Smooth muscle cell (in vitro differentiated cells): ENCODE data around the gene BARHL2. TPM values are rescaled to one million over a fixed set of nuclear protein-coding genes. Genes with fewer than 3 reads are reported as not detected.
A peak's percentile ranks its signal among the peaks of the same experiment; 100 is the strongest.

Experiments
- DNase-seq: peaks from one replicate; lab custom pipeline; 2025; ENCODE audit not compliant: unreplicated experiment; lab: John Stamatoyannopoulos, UW
- H2AFZ ChIP-seq: fragments of 200-600 bp; sonication (generic); 2 replicates; pipeline ENCODE4 v1.6.0; 2016; ENCODE audit warnings: antibody characterized with exemption, low read depth, mild to moderate bottlenecking
- H3F3A ChIP-seq: fragments of 200-600 bp; sonication (generic); 2 replicates; pipeline ENCODE4 v1.6.0; 2017; ENCODE audit warnings: antibody characterized with exemption, low read depth
- H3K27ac ChIP-seq: fragments of 200-600 bp; sonication (generic); 2 replicates; pipeline ENCODE4 v1.5.1; 2016; ENCODE audit warnings: low read depth, mild to moderate bottlenecking
- H3K27me3 ChIP-seq: fragments of 200-600 bp; sonication (generic); 2 replicates; pipeline ENCODE4 v1.6.1; 2016; ENCODE audit warnings: low read depth, mild to moderate bottlenecking
- H3K36me3 ChIP-seq: fragments of 200-600 bp; sonication (generic); 2 replicates; pipeline ENCODE4 v1.5.1; 2016; ENCODE audit warnings: low read depth
- H3K4me1 ChIP-seq: fragments of 200-600 bp; sonication (generic); 2 replicates; pipeline ENCODE4 v1.5.1; 2016; ENCODE audit warnings: low read depth
- H3K4me2 ChIP-seq: fragments of 200-600 bp; sonication (generic); 2 replicates; pipeline ENCODE4 v1.6.0; 2016; ENCODE audit warnings: mild to moderate bottlenecking
- H3K4me3 ChIP-seq: fragments of 200-600 bp; sonication (generic); 2 replicates; pipeline ENCODE4 v1.5.1; 2016; ENCODE audit warnings: mild to moderate bottlenecking
- H3K79me2 ChIP-seq: fragments of 200-600 bp; sonication (generic); 2 replicates; pipeline ENCODE4 v1.6.0; 2016; ENCODE audit warnings: low read depth, mild to moderate bottlenecking
- H3K9ac ChIP-seq: fragments of 200-600 bp; sonication (generic); 2 replicates; pipeline ENCODE4 v1.6.0; 2016; ENCODE audit warnings: low read depth
- H3K9me3 ChIP-seq: fragments of 200-600 bp; sonication (generic); replicated peaks from 2 replicates; pipeline ENCODE4 v1.5.1; 2016; ENCODE audit warnings: low read depth
- H4K20me1 ChIP-seq: fragments of 200-600 bp; sonication (generic); 2 replicates; pipeline ENCODE4 v1.6.0; 2016; ENCODE audit warnings: low read depth
- WGBS: methylation state at CpG from one replicate; pipeline ENCODE4 v1.1.7; 2016; ENCODE audit warnings: low lambda C conversion rate; 5-methylcytosine and 5-hydroxymethylcytosine counted together
- polyA plus RNA-seq: library from polyadenylated mRNA; unstranded; fragments of >200 nt; fragmentation: Nextera tagmentation; extraction: Ambion mirVana; gene quantifications from 2 replicates; pipeline ENCODE4 v1.2.1, GENCODE V29; 2016
- total RNA-seq: library from RNA; depleted of rRNA; stranded (reverse); fragments of >200 nt; gene quantifications from 2 replicates; pipeline ENCODE4 v1.2.3, GENCODE V29; 2014
- TF ChIP-seq, protein P1 (sequence below): fragments of 200-600 bp; sonication (generic); IDR thresholded peaks from 2 replicates; pipeline ENCODE4 v1.5.1; 2017; ENCODE audit warnings: borderline replicate concordance, mild to moderate bottlenecking, antibody characterized with exemption; ENCODE audit not compliant: insufficient read depth, poor library complexity, severe bottlenecking

BARHL2 gene
- total and polyA plus RNA-seq, 2 experiments from 2014 or later: not detected

DNA sequence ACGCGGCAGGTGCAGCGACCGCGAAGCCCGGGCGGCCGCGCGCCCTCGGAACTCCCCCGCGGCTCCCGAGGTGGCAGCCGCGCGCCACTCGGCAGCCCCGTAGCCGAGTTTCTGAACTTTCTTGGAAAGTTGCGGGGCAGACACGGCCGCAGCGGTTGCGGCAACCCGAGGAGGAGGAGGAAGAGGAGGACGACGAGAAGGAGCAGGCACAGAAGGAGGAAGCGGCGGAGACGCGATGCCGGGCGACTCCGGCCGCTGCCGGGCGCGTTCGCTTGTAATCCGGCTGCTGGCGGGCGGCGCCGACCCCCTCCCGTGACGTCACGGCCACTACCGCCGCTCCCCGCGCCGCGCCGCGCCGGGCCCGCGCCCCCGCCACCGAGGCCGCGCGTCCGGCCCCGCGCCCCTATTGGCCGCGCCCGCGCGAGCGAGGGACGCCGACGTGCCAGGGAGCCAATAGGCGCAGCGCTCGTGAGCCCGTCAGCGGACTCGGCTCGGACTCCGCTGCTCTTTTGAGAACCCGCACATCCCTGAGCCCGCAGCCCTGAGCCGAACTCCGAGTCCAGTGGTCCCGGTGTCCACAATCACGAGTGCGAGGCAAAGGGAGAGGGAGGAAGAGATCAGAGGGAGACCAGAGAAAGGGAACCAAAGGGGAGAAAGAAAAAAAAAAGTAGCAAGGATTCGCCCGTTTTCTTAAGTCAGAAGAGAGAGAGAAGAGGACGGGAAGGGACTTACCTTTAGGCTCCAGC lies 736 bp upstream of the BARHL2 start:
- Histone ChIP-seq H3K9ac (no peak overlapping the region), H3K79me2 (no peaks in the 10 kb centered on the region), H2AFZ (peak overlapping the region; percentile 63), H3K36me3 (no peaks in the 10 kb centered on the region), H3K4me3 (peak overlapping the region; percentile 48), H3K9me3 (no peaks in the 10 kb centered on the region), H3K27me3 (peaks cover 99% of the 10 kb centered on the region), H3K4me1 (peaks cover 29% of the 10 kb centered on the region), H4K20me1 (no peaks in the 10 kb centered on the region), H3F3A (no peaks in the 10 kb centered on the region), H3K27ac (no peak overlapping the region), H3K4me2 (peak overlapping the region; percentile 86)
- TF ChIP-seq, protein P1, sequence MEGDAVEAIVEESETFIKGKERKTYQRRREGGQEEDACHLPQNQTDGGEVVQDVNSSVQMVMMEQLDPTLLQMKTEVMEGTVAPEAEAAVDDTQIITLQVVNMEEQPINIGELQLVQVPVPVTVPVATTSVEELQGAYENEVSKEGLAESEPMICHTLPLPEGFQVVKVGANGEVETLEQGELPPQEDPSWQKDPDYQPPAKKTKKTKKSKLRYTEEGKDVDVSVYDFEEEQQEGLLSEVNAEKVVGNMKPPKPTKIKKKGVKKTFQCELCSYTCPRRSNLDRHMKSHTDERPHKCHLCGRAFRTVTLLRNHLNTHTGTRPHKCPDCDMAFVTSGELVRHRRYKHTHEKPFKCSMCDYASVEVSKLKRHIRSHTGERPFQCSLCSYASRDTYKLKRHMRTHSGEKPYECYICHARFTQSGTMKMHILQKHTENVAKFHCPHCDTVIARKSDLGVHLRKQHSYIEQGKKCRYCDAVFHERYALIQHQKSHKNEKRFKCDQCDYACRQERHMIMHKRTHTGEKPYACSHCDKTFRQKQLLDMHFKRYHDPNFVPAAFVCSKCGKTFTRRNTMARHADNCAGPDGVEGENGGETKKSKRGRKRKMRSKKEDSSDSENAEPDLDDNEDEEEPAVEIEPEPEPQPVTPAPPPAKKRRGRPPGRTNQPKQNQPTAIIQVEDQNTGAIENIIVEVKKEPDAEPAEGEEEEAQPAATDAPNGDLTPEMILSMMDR: no peak
- DNase-seq: no peak
- 1% methylated on average over 70 of the region's 94 CpGs for WGBS

DNA sequence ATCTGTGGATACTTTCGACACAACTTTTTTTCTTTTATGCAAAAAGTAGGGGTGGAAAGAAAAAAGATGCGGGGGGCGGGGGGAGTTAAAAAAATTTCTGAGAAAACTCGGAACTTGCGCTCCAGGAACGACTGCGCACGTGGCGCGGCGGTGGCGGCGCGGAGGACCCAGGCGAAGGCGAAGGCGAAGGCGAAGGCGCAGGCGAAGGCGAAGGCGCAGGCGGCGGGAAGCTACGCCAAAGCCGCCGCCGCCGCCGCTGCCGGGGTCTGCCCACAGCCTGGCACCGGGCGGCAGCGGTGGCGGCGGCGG lies 208 bp upstream of the BARHL2 start:
- TF ChIP-seq, protein P1: no peak
- WGBS: 2% methylated on average over 37 of the region's 37 CpGs
- H3K36me3 ChIP-seq: no peaks in the 10 kb centered on the region
- no peaks in the 10 kb centered on the region for H3K9me3 ChIP-seq
- H3K79me2 ChIP-seq: no peaks in the 10 kb centered on the region
- H2AFZ ChIP-seq: no peak overlapping the region
- no peak for DNase-seq
- H3K4me3 ChIP-seq: peak overlapping the region; percentile 41
- H3K4me1 ChIP-seq: peaks cover 29% of the 10 kb centered on the region
- no peak overlapping the region for H3K27ac ChIP-seq
- H3K4me2 ChIP-seq: peak overlapping the region; percentile 86
- peaks cover 99% of the 10 kb centered on the region for H3K27me3 ChIP-seq
- no peaks in the 10 kb centered on the region for H3F3A ChIP-seq
- no peaks in the 10 kb centered on the region for H4K20me1 ChIP-seq
- no peak overlapping the region for H3K9ac ChIP-seq

DNA sequence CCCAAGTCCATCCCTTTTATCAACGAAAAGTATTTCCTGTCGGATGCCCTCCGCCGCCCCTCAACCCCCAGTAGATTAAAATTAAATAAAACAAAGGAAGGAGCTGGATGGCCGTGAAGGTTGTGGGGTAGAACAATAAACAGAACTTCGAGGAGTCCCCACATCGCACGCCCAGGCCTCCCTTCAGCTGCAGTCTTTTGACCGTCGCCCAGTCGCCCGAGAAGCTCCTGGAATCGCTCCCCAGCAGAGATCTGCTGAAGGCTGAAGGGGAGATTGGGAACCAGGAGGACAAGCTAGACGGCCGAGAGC lies 905 bp downstream of the BARHL2 start:
- WGBS: 4% methylated on average over 15 of the region's 15 CpGs
- H3K27ac ChIP-seq: no peak overlapping the region
- H3K9me3 ChIP-seq: no peaks in the 10 kb centered on the region
- no peaks in the 10 kb centered on the region for H3K36me3 ChIP-seq
- H2AFZ ChIP-seq: no peak overlapping the region
- peaks cover 99% of the 10 kb centered on the region for H3K27me3 ChIP-seq
- H3K4me3 ChIP-seq: no peak overlapping the region
- no peaks in the 10 kb centered on the region for H3K79me2 ChIP-seq
- no peaks in the 10 kb centered on the region for H3F3A ChIP-seq
- TF ChIP-seq, protein P1: no peak
- no peak overlapping the region for H3K9ac ChIP-seq
- no peaks in the 10 kb centered on the region for H4K20me1 ChIP-seq
- peaks cover 32% of the 10 kb centered on the region for H3K4me1 ChIP-seq
- peak overlapping the region; percentile 86 for H3K4me2 ChIP-seq
- no peak for DNase-seq

DNA sequence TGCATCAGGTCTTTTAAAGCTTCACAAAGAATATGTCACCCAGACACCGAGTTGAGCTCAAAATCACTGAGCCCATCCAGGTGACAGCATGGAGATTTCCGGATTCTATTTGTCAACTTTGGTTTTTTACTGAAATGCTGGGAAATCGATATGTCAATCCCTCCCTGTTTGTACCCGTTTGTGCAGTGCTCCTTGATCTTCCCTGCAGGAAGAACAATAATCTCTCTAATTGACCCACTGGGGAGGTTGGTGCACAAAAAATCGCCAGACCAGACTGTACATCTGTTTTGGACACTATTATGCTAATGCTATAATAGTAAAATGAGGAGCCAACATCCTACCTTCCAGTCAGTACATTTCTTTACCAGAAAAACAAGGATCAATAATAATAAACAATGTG lies 1.8 kb downstream of the BARHL2 start:
- Histone ChIP-seq H3K9me3 (no peaks in the 10 kb centered on the region), H3K4me1 (peaks cover 37% of the 10 kb centered on the region), H3K4me2 (no peak overlapping the region), H3K4me3 (no peak overlapping the region), H2AFZ (no peak overlapping the region), H3K27ac (no peak overlapping the region), H4K20me1 (no peaks in the 10 kb centered on the region), H3K79me2 (no peaks in the 10 kb centered on the region), H3K9ac (no peak overlapping the region), H3F3A (no peaks in the 10 kb centered on the region), H3K27me3 (peaks cover 99% of the 10 kb centered on the region), H3K36me3 (no peaks in the 10 kb centered on the region)
- TF ChIP-seq, protein P1: no peak
- no peak for DNase-seq
- 19% methylated on average over 5 of the region's 5 CpGs for WGBS
